ENCODE data around the gene SNX33.
A peak's percentile ranks its signal among the peaks of the same experiment; 100 is the strongest.
"Not testable (repeated sequence)": the region's sequence is repeated elsewhere in the genome, so short reads cannot be mapped to it uniquely, and the experiment has no call there.

GRCh38 chr15:75683646-75684312 lies 36.1 kb downstream of the SNX33 start:
- TF ChIP-seq POLR2A (IDR thresholded peaks at IDR 0.05), result not testable (repeated sequence)
- TF ChIP-seq CTCF (IDR thresholded peaks at IDR 0.05), result peak; percentile 75 to 84 (median 84)

All from right lobe of liver (tissue), 4 donors.